CD1c-positive myeloid dendritic cell (primary cell): Measurements from ENCODE around the gene FRMPD3.
"Not testable (repeated sequence)": the region's sequence is repeated elsewhere in the genome, so short reads cannot be mapped to it uniquely, and the experiment has no call there.

ENCODE experiments used
- DNase-seq: peaks from one replicate; pipeline ENCODE4 v3.0.0-alpha.2; 2016; ENCODE audit errors: extremely low spot score

The FRMPD3 gene

GRCh38 chrX:107448998-107449835, at the start of gene FRMPD3:
FRMPD3 (plus strand) TSS chrX:107449652; CDS start chrX:107526589, 76,937 bp downstream.
- DNase-seq, result no peak

GRCh38 chrX:107420571-107420970, 28.9 kb upstream of the FRMPD3 start:
- DNase-seq, result no peak

GRCh38 chrX:107421337-107421861, 28.1 kb upstream of the FRMPD3 start:
- no peak for DNase-seq

- peak; percentile 21 for DNase-seq
Observed at GRCh38 chrX:107429090-107429489, 20.4 kb upstream of the FRMPD3 start.

- no peak for DNase-seq
Observed at GRCh38 chrX:107440187-107440586, 9.3 kb upstream of the FRMPD3 start.

GRCh38 chrX:107440692-107441091, 8.8 kb upstream of the FRMPD3 start:
- DNase-seq, result no peak

GRCh38 chrX:107442914-107443527, 6.4 kb upstream of the FRMPD3 start:
- DNase-seq, result no peak

- no peak for DNase-seq
Observed at GRCh38 chrX:107445146-107445545, 4.3 kb upstream of the FRMPD3 start.

GRCh38 chrX:107445631-107446030, 3.8 kb upstream of the FRMPD3 start:
- no peak for DNase-seq

GRCh38 chrX:107447642-107448041, 1.8 kb upstream of the FRMPD3 start:
- no peak for DNase-seq

GRCh38 chrX:107448625-107448997, 841 bp upstream of the FRMPD3 start:
- DNase-seq, result no peak

- DNase-seq, result no peak
Observed at GRCh38 chrX:107450823-107451509, 1.5 kb downstream of the FRMPD3 start.

- no peak for DNase-seq
Observed at GRCh38 chrX:107451731-107452130, 2.3 kb downstream of the FRMPD3 start.

- DNase-seq, result no peak
Observed at GRCh38 chrX:107452581-107452980, 3.1 kb downstream of the FRMPD3 start.

GRCh38 chrX:107454302-107454701, 4.8 kb downstream of the FRMPD3 start:
- DNase-seq, result no peak

GRCh38 chrX:107457289-107457688, 7.8 kb downstream of the FRMPD3 start:
- no peak for DNase-seq

- no peak for DNase-seq
Observed at GRCh38 chrX:107465932-107466620, 16.6 kb downstream of the FRMPD3 start.

GRCh38 chrX:107467271-107467670, 17.8 kb downstream of the FRMPD3 start:
- no peak for DNase-seq

GRCh38 chrX:107470198-107470597, 20.7 kb downstream of the FRMPD3 start:
- no peak for DNase-seq

- DNase-seq, result no peak
Observed at GRCh38 chrX:107470971-107471370, 21.5 kb downstream of the FRMPD3 start.

- DNase-seq, result not testable (repeated sequence)
Observed at GRCh38 chrX:107471420-107471819, 22.0 kb downstream of the FRMPD3 start.

GRCh38 chrX:107477406-107477805, 28.0 kb downstream of the FRMPD3 start:
- DNase-seq, result no peak
